GM12875 (cell line): ENCODE measurements around the gene HDAC4.

Experiments used
- H3K4me3 ChIP-seq: one replicate; pipeline ENCODE4 v1.5.1; 2011; ENCODE audit warnings: low read depth, low read length, control low read depth
- CTCF ChIP-seq: IDR thresholded peaks from 2 replicates; pipeline ENCODE4 v1.5.1; 2011; ENCODE audit warnings: low read depth, mild to moderate bottlenecking, control low read depth, inconsistent platforms, low read length, moderate library complexity, borderline replicate concordance; ENCODE audit not compliant: insufficient read depth

The HDAC4 gene

GRCh38 chr2:239225871-239226561 lies 174.8 kb downstream of the HDAC4 start:
- H3K4me3 ChIP-seq = no peak overlapping the region
- TF ChIP-seq CTCF = no peak

- no peak overlapping the region for H3K4me3 ChIP-seq
- TF ChIP-seq CTCF = no peak
These were observed 175.4 kb downstream of the HDAC4 start for GRCh38 chr2:239225371-239225851.

DNA sequence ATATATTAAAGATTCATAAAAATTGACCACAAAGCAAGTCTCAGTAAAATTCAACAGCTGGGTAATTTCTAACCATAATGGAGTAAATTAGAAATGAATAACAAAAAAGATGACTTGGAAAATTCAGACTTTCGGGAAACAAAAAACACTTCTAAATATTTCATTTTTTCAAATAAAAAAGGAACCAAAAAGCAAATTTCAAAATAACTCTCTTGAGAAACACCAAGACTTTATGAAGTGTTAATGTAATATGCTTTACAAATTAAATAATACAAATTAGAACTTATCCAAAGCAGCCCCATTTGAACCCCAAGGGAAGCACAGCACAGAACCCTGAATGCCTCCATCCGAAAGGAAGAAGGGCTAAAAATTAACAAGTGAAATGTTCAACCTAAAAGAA lies 175.9 kb downstream of the HDAC4 start:
- H3K4me3 ChIP-seq = no peak overlapping the region
- TF ChIP-seq CTCF = no peak

- H3K4me3 ChIP-seq = no peak overlapping the region
- no peak for TF ChIP-seq CTCF
These were observed 176.6 kb downstream of the HDAC4 start for GRCh38 chr2:239224199-239224570.

- TF ChIP-seq CTCF = no peak
- H3K4me3 ChIP-seq = no peak overlapping the region
These were observed 177.3 kb downstream of the HDAC4 start for GRCh38 chr2:239223310-239224198.

- H3K4me3 ChIP-seq = no peak overlapping the region
- no peak for TF ChIP-seq CTCF
These were observed 178.0 kb downstream of the HDAC4 start for GRCh38 chr2:239222706-239223309.
